T47D (cell line): ENCODE data around the gene KIFAP3.

Experiments used
- DNase-seq, 2 experiments: peaks; one replicate each; pipeline versions ENCODE4 v3.0.0 to v3.0.0-alpha.2; 2011 to 2012; ENCODE audit warnings: low read depth in 1 of 2, low spot score in 1 of 2
- JUND ChIP-seq: IDR thresholded peaks from 2 replicates; pipeline ENCODE4 v1.6.1; 2012; ENCODE audit warnings: low read depth
- in situ Hi-C: cut with HindIII; loops from 2 replicates; pipeline ENCODE4 v1.10.0; 2016; ENCODE audit warnings: low sequenced_read_pairs, low pct_unique_long_range_greater_than_20kb

Gene KIFAP3

DNA sequence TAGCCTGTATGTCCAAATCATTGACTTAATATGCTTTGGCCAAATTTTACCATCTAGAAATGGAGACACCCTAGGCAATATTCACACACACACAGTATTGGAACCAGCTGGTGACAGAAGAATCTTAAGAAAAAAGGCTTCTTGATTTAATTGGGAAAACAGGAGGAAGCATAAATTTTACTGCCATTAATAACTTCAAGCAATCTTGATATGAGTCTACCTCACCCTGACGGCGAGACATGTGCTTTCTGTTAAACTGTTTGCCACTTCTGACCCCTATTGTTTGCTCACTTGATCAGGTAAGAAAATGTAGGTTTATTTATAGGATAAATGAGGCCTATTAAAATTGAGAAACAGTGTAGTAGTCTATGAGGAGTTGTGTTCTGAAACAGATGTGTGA, 73.2 kb downstream of the KIFAP3 start:
- TF ChIP-seq JUND: no peak
- no peak for DNase-seq
- in situ Hi-C loops: no loop called here

GRCh38 chr1:169999761-170000160, 74.7 kb downstream of the KIFAP3 start:
- in situ Hi-C loops: no loop called here
- DNase-seq: no peak
- TF ChIP-seq JUND: no peak

- DNase-seq: no peak
- no peak for TF ChIP-seq JUND
- in situ Hi-C loops: no loop called here
Measured at GRCh38 chr1:169999331-169999741, 75.2 kb downstream of the KIFAP3 start.

- TF ChIP-seq JUND: no peak
- no peak for DNase-seq
- in situ Hi-C loops: no loop called here
Measured at GRCh38 chr1:169995993-169996392, 78.5 kb downstream of the KIFAP3 start.

GRCh38 chr1:169989246-169989645, 85.2 kb downstream of the KIFAP3 start:
- no peak for TF ChIP-seq JUND
- in situ Hi-C loops: no loop called here
- no peak for DNase-seq

DNA sequence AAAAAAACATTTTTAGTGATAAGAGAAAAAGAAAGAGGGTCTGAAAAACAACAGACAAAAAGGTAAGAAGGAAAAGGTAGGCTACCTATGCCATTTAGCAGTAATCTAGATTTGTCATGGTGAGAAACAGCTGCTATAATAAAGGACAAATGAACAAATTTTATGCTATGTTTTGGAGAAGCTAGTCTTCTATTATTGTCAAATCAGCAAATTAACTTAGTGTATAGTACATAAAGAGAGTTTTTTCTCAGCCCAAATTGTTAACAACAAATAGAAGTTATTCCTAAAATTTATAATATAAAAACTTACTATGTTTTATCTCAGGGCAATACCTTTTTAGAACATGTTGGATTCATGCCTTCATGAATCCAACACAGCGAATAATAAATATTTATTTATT, 88.7 kb downstream of the KIFAP3 start:
- TF ChIP-seq JUND: no peak

DNA sequence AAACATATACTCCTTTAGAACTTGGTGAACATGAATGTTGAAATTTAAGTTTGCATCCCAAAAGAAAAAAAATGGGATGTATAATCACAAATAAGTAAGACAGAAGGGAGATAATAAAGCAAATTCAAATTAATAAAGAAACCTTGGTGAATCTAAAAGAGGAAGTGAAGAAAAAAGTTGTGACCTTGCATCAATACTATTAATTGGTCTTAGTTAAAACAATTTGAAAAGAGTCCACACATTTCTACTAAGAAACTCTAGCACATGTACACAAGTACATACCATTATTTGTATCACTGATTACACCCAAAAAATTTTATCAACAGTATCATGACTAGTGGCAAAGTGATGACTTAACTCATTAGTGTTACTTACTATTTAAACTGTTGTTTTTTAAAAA, 100.4 kb downstream of the KIFAP3 start:
- no peak for TF ChIP-seq JUND
- no peak for DNase-seq
- in situ Hi-C loops: no loop called here

More for the DNA sequence above, 88.7 kb downstream of the KIFAP3 start:
- in situ Hi-C loops: no loop called here
- DNase-seq: no peak

- TF ChIP-seq JUND: no peak
- in situ Hi-C loops: no loop called here
- DNase-seq: no peak
Measured at GRCh38 chr1:169970114-169970513, 104.4 kb downstream of the KIFAP3 start.

DNA sequence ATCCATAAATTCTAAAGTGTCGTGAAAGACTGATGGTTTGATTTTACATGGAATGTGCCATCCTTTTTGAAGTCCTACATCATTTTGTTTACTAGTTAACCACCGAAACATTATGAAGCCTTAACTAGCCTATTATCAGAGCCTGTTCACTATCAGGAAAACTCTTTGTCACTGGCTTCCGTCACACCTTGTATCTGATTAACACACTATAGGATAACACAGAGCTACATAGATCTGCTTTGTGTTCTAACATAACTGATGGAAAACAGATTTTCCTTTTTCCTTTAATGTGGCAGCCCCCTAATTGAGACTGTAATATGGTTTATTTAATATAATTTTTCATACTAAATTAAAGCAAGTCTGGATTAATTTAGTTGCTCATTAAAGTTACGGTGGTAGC, 106.3 kb downstream of the KIFAP3 start:
- no peak for DNase-seq
- in situ Hi-C loops: no loop called here
- no peak for TF ChIP-seq JUND

GRCh38 chr1:169964206-169964605, 110.3 kb downstream of the KIFAP3 start:
- in situ Hi-C loops: no loop called here
- no peak for DNase-seq
- TF ChIP-seq JUND: no peak

DNA sequence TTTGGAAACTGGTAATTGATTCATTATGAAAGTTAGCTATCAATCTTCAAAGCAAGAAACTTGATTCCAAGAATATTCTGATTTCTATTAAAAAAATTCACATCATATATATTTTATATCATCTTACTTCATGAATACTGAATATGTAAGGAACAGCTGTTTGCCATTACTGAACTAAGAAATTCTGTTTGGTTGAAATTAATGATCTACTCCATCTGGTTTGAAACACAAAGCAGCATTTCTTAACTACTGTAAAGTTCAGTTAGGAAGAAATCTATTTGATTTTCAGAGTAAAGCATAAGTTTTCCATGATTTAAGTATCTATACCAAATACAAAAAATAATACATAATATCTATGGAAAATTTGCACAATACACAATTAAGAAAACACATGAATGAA, 114.8 kb downstream of the KIFAP3 start:
- in situ Hi-C loops: no loop called here
- no peak for TF ChIP-seq JUND
- DNase-seq: no peak

DNA sequence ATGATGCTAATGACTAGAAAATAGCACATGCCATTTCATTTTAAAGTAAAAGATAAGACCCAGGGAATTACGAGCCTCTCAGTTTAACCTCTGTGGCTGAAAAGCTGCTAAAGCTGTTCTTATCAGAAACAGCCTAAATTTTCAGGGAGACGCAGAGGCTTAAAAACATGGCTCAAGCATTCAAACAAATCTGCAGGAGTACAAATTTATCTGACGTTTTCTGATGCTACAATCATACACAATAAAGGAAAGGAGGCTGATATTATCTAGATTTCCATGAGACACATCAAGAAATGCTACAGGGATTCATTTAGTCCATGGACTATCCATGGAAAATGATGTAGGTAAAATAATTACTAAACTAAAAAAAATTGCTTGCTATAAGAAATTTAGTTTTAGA, 115.5 kb downstream of the KIFAP3 start:
- DNase-seq: no peak
- in situ Hi-C loops: no loop called here
- TF ChIP-seq JUND: no peak

DNA sequence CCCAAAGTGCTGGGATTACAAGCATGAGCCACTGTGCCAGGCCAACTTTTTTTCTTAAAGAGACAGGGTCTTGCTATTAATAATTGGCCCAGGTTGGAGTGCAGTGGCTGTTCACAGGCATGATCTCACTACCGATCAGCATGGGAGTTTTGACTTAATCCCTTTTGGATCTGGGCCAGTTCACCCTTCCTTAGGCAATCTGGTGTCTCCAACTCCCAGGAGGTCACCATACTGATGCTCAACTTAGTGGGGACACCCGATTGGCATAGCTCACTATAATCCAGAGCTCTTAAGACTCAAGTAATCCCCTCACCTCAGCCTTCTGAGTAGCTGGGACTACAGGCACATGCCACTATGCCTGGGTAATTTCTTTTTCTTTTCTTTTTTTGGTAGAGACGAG, 116.6 kb downstream of the KIFAP3 start:
- no peak for DNase-seq
- in situ Hi-C loops: no loop called here

DNA sequence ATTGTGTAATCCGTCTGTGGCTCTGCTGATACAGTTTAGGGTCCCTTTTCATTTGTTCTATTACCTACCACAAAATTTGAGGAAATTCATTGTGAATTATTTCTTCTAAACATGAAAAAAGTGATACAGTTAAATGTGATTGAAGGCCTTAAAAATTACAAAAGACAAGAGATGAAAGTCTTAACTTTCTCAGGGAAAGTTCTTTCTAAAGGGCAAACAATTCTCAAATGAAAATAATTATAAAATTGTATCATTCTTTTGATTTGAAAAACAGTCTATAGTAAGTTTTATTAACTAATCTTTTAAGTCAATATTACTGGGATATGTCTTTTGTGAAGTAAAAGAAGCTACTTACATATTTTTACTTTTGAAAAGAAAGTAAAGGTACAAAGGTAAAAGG, 123.4 kb downstream of the KIFAP3 start:
- in situ Hi-C loops: no loop called here
- no peak for DNase-seq
- TF ChIP-seq JUND: no peak

More for the DNA sequence above, 116.6 kb downstream of the KIFAP3 start:
- no peak for TF ChIP-seq JUND
